ENCODE measurements around the gene ZCCHC9.

DNA sequence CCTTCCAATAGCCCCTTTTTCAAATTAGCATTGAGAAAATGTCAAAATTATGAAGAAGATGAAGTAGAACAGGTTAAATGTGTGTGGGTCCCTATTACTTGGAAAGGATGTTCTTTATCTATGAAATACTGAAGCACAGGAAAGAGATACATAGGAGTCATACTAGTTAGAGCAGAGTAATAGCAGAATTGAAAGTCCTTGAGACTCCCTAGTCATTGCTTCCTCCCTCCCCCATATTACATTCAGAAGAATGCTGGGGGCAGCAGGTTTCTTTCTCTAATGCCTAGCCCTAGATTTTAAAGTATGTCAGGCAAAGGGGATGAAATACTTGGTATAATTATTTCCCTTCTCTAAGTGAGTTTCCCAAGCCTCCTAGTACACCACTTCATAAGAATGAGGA lies 4.4 kb downstream of the ZCCHC9 start:
- no peak for TF ChIP-seq EZH2 (IDR thresholded peaks at IDR 0.05; ENCODE audit: borderline replicate concordance, insufficient read depth, low read depth, low read length, poor library complexity, severe bottlenecking)
- TF ChIP-seq, protein P1, sequence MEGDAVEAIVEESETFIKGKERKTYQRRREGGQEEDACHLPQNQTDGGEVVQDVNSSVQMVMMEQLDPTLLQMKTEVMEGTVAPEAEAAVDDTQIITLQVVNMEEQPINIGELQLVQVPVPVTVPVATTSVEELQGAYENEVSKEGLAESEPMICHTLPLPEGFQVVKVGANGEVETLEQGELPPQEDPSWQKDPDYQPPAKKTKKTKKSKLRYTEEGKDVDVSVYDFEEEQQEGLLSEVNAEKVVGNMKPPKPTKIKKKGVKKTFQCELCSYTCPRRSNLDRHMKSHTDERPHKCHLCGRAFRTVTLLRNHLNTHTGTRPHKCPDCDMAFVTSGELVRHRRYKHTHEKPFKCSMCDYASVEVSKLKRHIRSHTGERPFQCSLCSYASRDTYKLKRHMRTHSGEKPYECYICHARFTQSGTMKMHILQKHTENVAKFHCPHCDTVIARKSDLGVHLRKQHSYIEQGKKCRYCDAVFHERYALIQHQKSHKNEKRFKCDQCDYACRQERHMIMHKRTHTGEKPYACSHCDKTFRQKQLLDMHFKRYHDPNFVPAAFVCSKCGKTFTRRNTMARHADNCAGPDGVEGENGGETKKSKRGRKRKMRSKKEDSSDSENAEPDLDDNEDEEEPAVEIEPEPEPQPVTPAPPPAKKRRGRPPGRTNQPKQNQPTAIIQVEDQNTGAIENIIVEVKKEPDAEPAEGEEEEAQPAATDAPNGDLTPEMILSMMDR (IDR thresholded peaks at IDR 0.05): no peak

All from B cell (primary cell).